ENCODE results near the gene PRR12. TPM values are rescaled to one million over a fixed set of nuclear protein-coding genes. Genes with fewer than 3 reads are reported as not detected.
A peak's percentile ranks its signal among the peaks of the same experiment; 100 is the strongest.

The PRR12 gene
- total and polyA plus RNA-seq, 9 of the 15 experiments (the other 6 are each of a cell fraction or from before 2014, with no cell fraction given) = 0.01 to 21.1 (median 0.98) TPM

- no peak for TF ChIP-seq IRF1 (CRISPR knock-in tag; IDR thresholded peaks at IDR 0.05; ENCODE audit: borderline replicate concordance)
- no peak for TF ChIP-seq MCM2 (IDR thresholded peaks at IDR 0.05; ENCODE audit: low read depth)
- TF ChIP-seq ZNF146 (CRISPR knock-in tag; IDR thresholded peaks at IDR 0.05; ENCODE audit: unreplicated experiment) = no peak
- no peak for TF ChIP-seq CAMTA2 (CRISPR knock-in tag; conservative IDR thresholded peaks at IDR 0.05)
- no peak for TF ChIP-seq ZBTB12 (CRISPR knock-in tag; IDR thresholded peaks at IDR 0.05)
- no peak for TF ChIP-seq ILK (tag; IDR thresholded peaks at IDR 0.05; ENCODE audit: borderline replicate concordance, low read depth)
- TF ChIP-seq MEF2A (IDR thresholded peaks at IDR 0.05; ENCODE audit: control insufficient read depth, low read depth, low read length) = no peak
- TF ChIP-seq XRCC3 (IDR thresholded peaks at IDR 0.05) = no peak
- TF ChIP-seq ZBTB7A (IDR thresholded peaks at IDR 0.05; ENCODE audit: borderline replicate concordance, control insufficient read depth, low read depth, low read length) = peak; percentile 42; the same call in 1 of the 2 replicates
- no peak for TF ChIP-seq RAD51 (IDR thresholded peaks at IDR 0.05; ENCODE audit: borderline replicate concordance, low read depth)
- TF ChIP-seq TRIM24 (IDR thresholded peaks at IDR 0.05) = no peak
- TF ChIP-seq TCF7L2 (IDR thresholded peaks at IDR 0.05; ENCODE audit: low read depth, low read length) = 0 out of 2 replicates have a peak, but pooled peaks have one; percentile 12
- TF ChIP-seq, protein P1, sequence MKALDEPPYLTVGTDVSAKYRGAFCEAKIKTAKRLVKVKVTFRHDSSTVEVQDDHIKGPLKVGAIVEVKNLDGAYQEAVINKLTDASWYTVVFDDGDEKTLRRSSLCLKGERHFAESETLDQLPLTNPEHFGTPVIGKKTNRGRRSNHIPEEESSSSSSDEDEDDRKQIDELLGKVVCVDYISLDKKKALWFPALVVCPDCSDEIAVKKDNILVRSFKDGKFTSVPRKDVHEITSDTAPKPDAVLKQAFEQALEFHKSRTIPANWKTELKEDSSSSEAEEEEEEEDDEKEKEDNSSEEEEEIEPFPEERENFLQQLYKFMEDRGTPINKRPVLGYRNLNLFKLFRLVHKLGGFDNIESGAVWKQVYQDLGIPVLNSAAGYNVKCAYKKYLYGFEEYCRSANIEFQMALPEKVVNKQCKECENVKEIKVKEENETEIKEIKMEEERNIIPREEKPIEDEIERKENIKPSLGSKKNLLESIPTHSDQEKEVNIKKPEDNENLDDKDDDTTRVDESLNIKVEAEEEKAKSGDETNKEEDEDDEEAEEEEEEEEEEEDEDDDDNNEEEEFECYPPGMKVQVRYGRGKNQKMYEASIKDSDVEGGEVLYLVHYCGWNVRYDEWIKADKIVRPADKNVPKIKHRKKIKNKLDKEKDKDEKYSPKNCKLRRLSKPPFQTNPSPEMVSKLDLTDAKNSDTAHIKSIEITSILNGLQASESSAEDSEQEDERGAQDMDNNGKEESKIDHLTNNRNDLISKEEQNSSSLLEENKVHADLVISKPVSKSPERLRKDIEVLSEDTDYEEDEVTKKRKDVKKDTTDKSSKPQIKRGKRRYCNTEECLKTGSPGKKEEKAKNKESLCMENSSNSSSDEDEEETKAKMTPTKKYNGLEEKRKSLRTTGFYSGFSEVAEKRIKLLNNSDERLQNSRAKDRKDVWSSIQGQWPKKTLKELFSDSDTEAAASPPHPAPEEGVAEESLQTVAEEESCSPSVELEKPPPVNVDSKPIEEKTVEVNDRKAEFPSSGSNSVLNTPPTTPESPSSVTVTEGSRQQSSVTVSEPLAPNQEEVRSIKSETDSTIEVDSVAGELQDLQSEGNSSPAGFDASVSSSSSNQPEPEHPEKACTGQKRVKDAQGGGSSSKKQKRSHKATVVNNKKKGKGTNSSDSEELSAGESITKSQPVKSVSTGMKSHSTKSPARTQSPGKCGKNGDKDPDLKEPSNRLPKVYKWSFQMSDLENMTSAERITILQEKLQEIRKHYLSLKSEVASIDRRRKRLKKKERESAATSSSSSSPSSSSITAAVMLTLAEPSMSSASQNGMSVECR (CRISPR knock-in tag; IDR thresholded peaks at IDR 0.05) = peak; percentile 12; the same call in 1 of the 2 replicates
- TF ChIP-seq ZNF780A (CRISPR knock-in tag; IDR thresholded peaks at IDR 0.05) = no peak
- no peak for TF ChIP-seq ETS2 (tag; IDR thresholded peaks at IDR 0.05; ENCODE audit: borderline replicate concordance, poor library complexity, severe bottlenecking)
- TF ChIP-seq ZFP36 (IDR thresholded peaks at IDR 0.05; ENCODE audit: low read depth, low read length, partially characterized antibody) = peak; percentile 90
- no peak for TF ChIP-seq ZNF431 (CRISPR knock-in tag; IDR thresholded peaks at IDR 0.05)
- TF ChIP-seq ZNF561 (CRISPR knock-in tag; conservative IDR thresholded peaks at IDR 0.05) = no peak
- TF ChIP-seq ZFP91 (CRISPR knock-in tag; IDR thresholded peaks at IDR 0.05) = no peak
These were observed 74.6 kb downstream of the PRR12 start, which contains the start of the genes BCL2L12 and IRF3 (continued) for GRCh38 chr19:49665351-49666119.

Data from K562 (cell line).